Panc1 (cell line): ENCODE results near the gene FOXD1. TPM values are rescaled to one million over a fixed set of nuclear protein-coding genes. Genes with fewer than 3 reads are reported as not detected.

ENCODE experiments used
- ATAC-seq: fragments of 200-7000 bp; cut with Tn5 transposase; 2 replicates; pipeline ENCODE4 v1.9.1; 2020; ENCODE audit warnings: mild to moderate bottlenecking, moderate library complexity
- BruUV-seq: library from RNA; stranded (reverse); fragments of 400-500 nt; replicated peaks from 2 replicates; lab custom pipeline; 2021; lab: Mats Ljungman, UMichigan
- CTCF ChIA-PET: fragments of 300-600 bp; sonication (Branson Sonifier 250); formaldehyde crosslinking; loops from one replicate; lab custom pipeline; 2022; ENCODE audit warnings: antibody characterized with exemption; lab: Charles Lee
- POLR2A ChIA-PET: fragments of 300-600 bp; sonication (Branson Sonifier 250); formaldehyde crosslinking; loops from one replicate; lab custom pipeline; 2022; ENCODE audit warnings: antibody characterized with exemption; lab: Charles Lee
- DNase-seq: peaks from one replicate; pipeline ENCODE4 v3.0.0-alpha.2; 2010; ENCODE audit warnings: low read depth, low spot score
- H3K27ac ChIP-seq: 2 replicates; pipeline ENCODE4 v1.5.1; 2011; ENCODE audit warnings: mild to moderate bottlenecking, low read length, inconsistent platforms
- H3K27me3 ChIP-seq: fragments of 200-500 bp; sonication (Bioruptor generic); 2 replicates; pipeline ENCODE4 v1.6.0; 2014; ENCODE audit warnings: low read length, inconsistent platforms; ENCODE audit not compliant: control insufficient read depth, insufficient read depth
- H3K36me3 ChIP-seq: fragments of 200-500 bp; sonication (Bioruptor generic); 2 replicates; pipeline ENCODE4 v1.5.1; 2014; ENCODE audit warnings: inconsistent platforms, mild to moderate bottlenecking, low read length, moderate library complexity; ENCODE audit not compliant: control insufficient read depth, insufficient read depth
- H3K4me1 ChIP-seq: 2 replicates; pipeline ENCODE4 v1.5.1; 2011; ENCODE audit warnings: inconsistent platforms, mild to moderate bottlenecking, low read length, moderate library complexity; ENCODE audit not compliant: control insufficient read depth, insufficient read depth
- H3K4me3 ChIP-seq, 2 experiments: 2 replicates each; pipeline ENCODE4 v1.5.1; 2011 to 2012; ENCODE audit warnings: low read depth in 2 of 2, low read length in 2 of 2, mild to moderate bottlenecking in 2 of 2, inconsistent platforms in 1 of 2, moderate library complexity in 1 of 2
- H3K9me3 ChIP-seq: fragments of 200-500 bp; sonication (Bioruptor generic); 2 replicates; pipeline ENCODE4 v1.5.1; 2014; ENCODE audit warnings: low read depth, mild to moderate bottlenecking, inconsistent platforms, low read length, moderate library complexity; ENCODE audit not compliant: control insufficient read depth, insufficient read depth
- POLR2AphosphoS5 ChIP-seq: IDR thresholded peaks from 2 replicates; pipeline ENCODE4 v1.6.1; 2012; ENCODE audit warnings: mild to moderate bottlenecking, low read depth, low read length, moderate library complexity
- SIN3A ChIP-seq: IDR thresholded peaks from 2 replicates; pipeline ENCODE4 v1.6.1; 2012; ENCODE audit warnings: low read depth, mild to moderate bottlenecking, low read length, moderate library complexity, borderline replicate concordance; ENCODE audit not compliant: insufficient read depth
- TCF7L2 ChIP-seq: IDR thresholded peaks from 2 replicates; pipeline ENCODE4 v1.6.1; 2011; ENCODE audit warnings: mild to moderate bottlenecking, low read depth, low read length, inconsistent platforms
- in situ Hi-C: cut with HindIII; loops from 2 replicates; pipeline ENCODE4 v1.10.0; 2016; ENCODE audit warnings: low sequenced_read_pairs, low pct_unique_long_range_greater_than_20kb
- intact Hi-C: fragments of 100-400 bp; cut with micrococcal nuclease; formaldehyde crosslinking; loops from one replicate; pipeline ENCODE4 v1.10.0; 2022; ENCODE audit not compliant: unreplicated experiment
- total RNA-seq: library from RNA; stranded (reverse); gene quantifications from one replicate; pipeline ENCODE4 v1.2.1, GENCODE V29; 2021; ENCODE audit not compliant: unreplicated experiment
- TF ChIP-seq, protein P1 (sequence below), 2 experiments: IDR thresholded peaks; 2 replicates each; pipeline ENCODE4 v1.6.1; 2011 to 2012; ENCODE audit warnings: low read depth in 2 of 2, control low read depth in 1 of 2, low read length in 1 of 2, mild to moderate bottlenecking in 1 of 2, moderate library complexity in 1 of 2; ENCODE audit not compliant: insufficient read depth in 1 of 2
- TF ChIP-seq, protein P2 (sequence below): fragments of 450-650 bp; IDR thresholded peaks from 2 replicates; pipeline ENCODE4 v1.5.1; 2017; ENCODE audit warnings: mild to moderate bottlenecking

FOXD1 gene
- total RNA-seq, 1 experiment from 2014 or later, result 63.3 TPM

GRCh38 chr5:73496984-73497457, 48.4 kb upstream of the FOXD1 start:
- Histone ChIP-seq H3K36me3 (peaks cover 28% of the 10 kb centered on the region), H3K4me1 (peaks cover 33% of the 10 kb centered on the region), H3K27me3 (no peaks in the 10 kb centered on the region), H3K4me3 (peak overlapping the region; percentile 94; a peak in 3 of 4 replicates), H3K27ac (peak overlapping the region; percentile 91), H3K9me3 (no peaks in the 10 kb centered on the region)
- in situ Hi-C loops (no loop called here), intact Hi-C loops (no loop called here)
- DNase-seq (peak; percentile 88), ATAC-seq (peak; percentile 28)
- TF ChIP-seq, protein P1, sequence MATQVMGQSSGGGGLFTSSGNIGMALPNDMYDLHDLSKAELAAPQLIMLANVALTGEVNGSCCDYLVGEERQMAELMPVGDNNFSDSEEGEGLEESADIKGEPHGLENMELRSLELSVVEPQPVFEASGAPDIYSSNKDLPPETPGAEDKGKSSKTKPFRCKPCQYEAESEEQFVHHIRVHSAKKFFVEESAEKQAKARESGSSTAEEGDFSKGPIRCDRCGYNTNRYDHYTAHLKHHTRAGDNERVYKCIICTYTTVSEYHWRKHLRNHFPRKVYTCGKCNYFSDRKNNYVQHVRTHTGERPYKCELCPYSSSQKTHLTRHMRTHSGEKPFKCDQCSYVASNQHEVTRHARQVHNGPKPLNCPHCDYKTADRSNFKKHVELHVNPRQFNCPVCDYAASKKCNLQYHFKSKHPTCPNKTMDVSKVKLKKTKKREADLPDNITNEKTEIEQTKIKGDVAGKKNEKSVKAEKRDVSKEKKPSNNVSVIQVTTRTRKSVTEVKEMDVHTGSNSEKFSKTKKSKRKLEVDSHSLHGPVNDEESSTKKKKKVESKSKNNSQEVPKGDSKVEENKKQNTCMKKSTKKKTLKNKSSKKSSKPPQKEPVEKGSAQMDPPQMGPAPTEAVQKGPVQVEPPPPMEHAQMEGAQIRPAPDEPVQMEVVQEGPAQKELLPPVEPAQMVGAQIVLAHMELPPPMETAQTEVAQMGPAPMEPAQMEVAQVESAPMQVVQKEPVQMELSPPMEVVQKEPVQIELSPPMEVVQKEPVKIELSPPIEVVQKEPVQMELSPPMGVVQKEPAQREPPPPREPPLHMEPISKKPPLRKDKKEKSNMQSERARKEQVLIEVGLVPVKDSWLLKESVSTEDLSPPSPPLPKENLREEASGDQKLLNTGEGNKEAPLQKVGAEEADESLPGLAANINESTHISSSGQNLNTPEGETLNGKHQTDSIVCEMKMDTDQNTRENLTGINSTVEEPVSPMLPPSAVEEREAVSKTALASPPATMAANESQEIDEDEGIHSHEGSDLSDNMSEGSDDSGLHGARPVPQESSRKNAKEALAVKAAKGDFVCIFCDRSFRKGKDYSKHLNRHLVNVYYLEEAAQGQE (IDR thresholded peaks at IDR 0.05; ENCODE audit: insufficient read depth in 1 of 2, low read depth in 2 of 2, low read length in 1 of 2), result no peak; a peak in 1 of 4 replicates
- TF ChIP-seq, protein P2, sequence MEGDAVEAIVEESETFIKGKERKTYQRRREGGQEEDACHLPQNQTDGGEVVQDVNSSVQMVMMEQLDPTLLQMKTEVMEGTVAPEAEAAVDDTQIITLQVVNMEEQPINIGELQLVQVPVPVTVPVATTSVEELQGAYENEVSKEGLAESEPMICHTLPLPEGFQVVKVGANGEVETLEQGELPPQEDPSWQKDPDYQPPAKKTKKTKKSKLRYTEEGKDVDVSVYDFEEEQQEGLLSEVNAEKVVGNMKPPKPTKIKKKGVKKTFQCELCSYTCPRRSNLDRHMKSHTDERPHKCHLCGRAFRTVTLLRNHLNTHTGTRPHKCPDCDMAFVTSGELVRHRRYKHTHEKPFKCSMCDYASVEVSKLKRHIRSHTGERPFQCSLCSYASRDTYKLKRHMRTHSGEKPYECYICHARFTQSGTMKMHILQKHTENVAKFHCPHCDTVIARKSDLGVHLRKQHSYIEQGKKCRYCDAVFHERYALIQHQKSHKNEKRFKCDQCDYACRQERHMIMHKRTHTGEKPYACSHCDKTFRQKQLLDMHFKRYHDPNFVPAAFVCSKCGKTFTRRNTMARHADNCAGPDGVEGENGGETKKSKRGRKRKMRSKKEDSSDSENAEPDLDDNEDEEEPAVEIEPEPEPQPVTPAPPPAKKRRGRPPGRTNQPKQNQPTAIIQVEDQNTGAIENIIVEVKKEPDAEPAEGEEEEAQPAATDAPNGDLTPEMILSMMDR, result peak; percentile 69; the same call in 1 of the 2 replicates
- BruUV-seq, result no TSS peak
- POLR2A ChIA-PET, result no interaction called here
- CTCF ChIA-PET, result interaction anchor here (1.2 to 1.5 kb wide), 2 partner anchors 21 to 46 kb away, joined by 3 to 4 read pairs; no protein-coding TSS in a partner anchor

DNA sequence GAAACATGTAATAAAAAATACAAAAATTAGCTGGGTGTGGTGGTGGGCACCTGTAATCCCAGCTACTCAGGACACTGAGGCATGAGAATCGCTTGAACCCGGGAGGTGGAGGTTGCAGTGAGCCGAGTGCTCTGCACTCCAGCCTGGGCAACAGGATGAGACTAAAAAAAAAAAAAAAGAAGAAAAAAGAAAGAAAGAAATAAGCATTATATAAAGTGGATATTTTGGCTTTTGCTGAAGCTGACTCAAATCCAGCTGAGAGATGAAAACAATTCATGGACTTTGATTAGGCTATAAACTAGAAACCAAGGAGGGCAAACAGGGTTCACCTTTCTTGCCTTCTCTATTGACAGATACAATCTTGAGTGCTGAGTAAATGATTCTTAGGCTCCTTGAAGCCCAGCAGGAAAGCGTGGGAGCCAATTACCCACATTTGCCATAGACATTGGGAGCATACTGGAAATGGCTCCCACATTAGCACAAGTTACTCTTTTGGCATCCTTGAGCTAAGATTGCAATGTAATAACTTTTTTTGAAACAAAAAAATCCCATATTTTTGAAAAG, 47.3 kb upstream of the FOXD1 start:
- ChIA-PET POLR2A (no interaction called here), CTCF (interaction anchor here (0.7 to 1.5 kb wide), 3 partner anchors 20 to 574 kb away, joined by 3 to 6 read pairs (median 4); no protein-coding TSS in a partner anchor)
- no peaks in the 10 kb centered on the region for H3K27me3 ChIP-seq
- peak overlapping the region; percentile 91 for H3K27ac ChIP-seq
- no peak for ATAC-seq
- TF ChIP-seq POLR2AphosphoS5 (no peak), TCF7L2 (peak; percentile 80)
- peaks cover 20% of the 10 kb centered on the region for H3K36me3 ChIP-seq
- no TSS peak for BruUV-seq
- H3K4me1 ChIP-seq, result peaks cover 32% of the 10 kb centered on the region
- in situ Hi-C loops (no loop called here), intact Hi-C loops (no loop called here)
- DNase-seq, result no peak
- no peak overlapping the region for H3K4me3 ChIP-seq
- no peaks in the 10 kb centered on the region for H3K9me3 ChIP-seq

DNA sequence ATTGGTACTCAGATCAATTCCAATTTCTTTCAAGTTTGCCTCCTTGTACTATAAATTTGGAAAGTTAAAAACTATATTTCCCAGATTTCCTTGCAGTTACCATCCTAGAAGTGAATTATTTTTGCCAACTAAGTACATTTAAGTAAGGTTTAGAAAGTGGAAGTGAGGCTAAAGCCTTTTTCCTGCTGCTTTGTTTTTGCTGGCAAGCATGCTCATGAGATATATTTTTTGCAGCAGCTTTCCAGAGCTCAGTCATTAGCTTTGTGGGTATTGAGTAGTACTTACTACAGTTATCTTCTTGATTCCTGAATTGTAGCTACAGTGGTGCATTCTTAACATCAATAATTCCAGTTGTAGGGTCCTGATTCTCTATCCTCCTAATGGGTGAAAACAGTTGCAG, 46.1 kb upstream of the FOXD1 start:
- no peak for ATAC-seq
- ChIA-PET POLR2A (interaction anchor here (0.6 kb wide), 1 partner anchor 10 kb away, joined by 4 read pairs; no protein-coding TSS in a partner anchor), CTCF (no interaction called here)
- in situ Hi-C loops, result no loop called here
- no peak overlapping the region for H3K4me3 ChIP-seq
- no peak for DNase-seq
- no peak overlapping the region for H3K27ac ChIP-seq
- H3K9me3 ChIP-seq, result no peaks in the 10 kb centered on the region
- H3K36me3 ChIP-seq, result peaks cover 9% of the 10 kb centered on the region
- H3K27me3 ChIP-seq, result no peaks in the 10 kb centered on the region
- BruUV-seq, result no TSS peak
- TF ChIP-seq, protein P2, result no peak
- TF ChIP-seq SIN3A (no peak), TCF7L2 (no peak)
- TF ChIP-seq, protein P1 (IDR thresholded peaks at IDR 0.05; ENCODE audit: insufficient read depth in 1 of 2, low read depth in 2 of 2, low read length in 1 of 2), result no peak
- H3K4me1 ChIP-seq, result peaks cover 21% of the 10 kb centered on the region
- intact Hi-C loops, result no loop called here
